GM08714 (cell line): Measurements from ENCODE around the gene CFAP298.

Experiments
- H3K4me3 ChIP-seq: fragments of 200-500 bp; sonication (Bioruptor generic); 2 replicates; pipeline ENCODE4 v1.5.1; 2014; ENCODE audit warnings: mild to moderate bottlenecking, low read length, inconsistent platforms
- ZNF274 ChIP-seq: IDR thresholded peaks from 2 replicates; pipeline ENCODE4 v1.6.1; 2012; ENCODE audit warnings: mild to moderate bottlenecking, low read depth, low read length

CFAP298 gene

DNA sequence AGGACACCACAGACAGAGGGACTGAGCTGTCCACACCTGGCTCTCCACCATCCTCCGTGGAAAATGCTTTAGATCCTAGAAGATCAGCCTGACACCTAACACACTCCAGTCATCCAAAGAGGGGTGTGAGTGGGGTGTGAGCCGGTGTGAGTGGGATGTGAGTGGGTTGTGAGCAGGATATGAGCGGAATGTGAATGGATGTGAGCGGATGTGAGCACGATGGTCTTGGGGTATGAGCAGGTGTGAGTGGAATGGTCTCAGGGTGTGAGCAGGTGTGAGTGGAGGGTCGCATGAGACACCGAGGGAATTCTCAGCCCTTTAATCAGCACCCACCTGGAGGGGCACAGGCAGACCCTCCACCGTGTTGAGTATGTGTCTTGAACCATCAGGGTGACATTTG lies 27.7 kb downstream of the CFAP298 start:
- no peak for TF ChIP-seq ZNF274
- no peak overlapping the region for H3K4me3 ChIP-seq

GRCh38 chr21:32581732-32582131 lies 30.4 kb downstream of the CFAP298 start:
- no peak overlapping the region for H3K4me3 ChIP-seq
- no peak for TF ChIP-seq ZNF274

DNA sequence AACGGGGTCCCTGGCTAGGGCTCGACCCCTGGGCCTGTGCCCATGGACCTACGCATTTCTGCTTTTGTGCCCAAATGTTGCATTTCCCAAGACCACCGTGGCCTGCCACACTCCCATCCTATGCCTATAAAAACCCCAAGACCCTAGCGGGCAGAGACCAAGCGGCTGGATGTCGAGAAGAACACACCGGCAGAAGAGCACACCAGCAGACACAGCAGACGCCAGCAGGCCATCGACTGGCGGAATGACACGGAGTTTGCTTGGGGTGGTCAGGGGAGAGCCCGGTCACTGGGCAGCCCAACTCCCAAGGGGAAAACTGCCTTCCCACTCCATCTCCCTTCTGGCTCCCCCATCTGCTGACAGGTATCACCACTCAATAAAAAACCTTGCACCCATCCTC lies 31.2 kb downstream of the CFAP298 start:
- no peak for TF ChIP-seq ZNF274
- no peak overlapping the region for H3K4me3 ChIP-seq

DNA sequence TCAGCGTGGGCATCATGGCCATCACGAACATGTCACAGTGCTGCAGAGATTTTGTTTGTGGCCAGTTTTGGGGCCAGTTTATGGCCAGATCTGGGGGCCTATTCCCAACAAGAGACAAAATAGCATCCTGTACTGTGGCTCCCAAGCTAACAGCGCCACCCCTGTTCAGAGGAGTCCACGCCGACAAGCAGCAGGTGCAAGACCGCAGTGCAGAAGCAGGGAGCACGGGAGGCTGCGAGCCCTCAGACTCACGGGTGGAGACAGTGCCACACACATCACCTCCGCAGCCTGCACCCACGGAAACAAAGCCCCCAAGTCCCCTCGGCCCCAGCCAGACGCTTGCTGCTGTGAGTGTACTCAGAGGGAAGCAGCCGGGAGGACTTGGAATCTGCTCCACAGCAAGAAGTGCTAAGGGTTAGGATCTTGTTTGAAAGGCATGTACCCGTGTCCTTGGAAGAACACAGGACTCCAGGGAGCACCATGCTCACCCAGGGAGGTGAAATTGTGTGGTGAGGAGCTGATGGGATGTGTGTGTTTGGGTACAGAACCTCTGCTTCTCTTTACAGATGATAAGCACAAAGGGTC lies 34.0 kb downstream of the CFAP298 start:
- no peak overlapping the region for H3K4me3 ChIP-seq
- TF ChIP-seq ZNF274, result no peak

- TF ChIP-seq ZNF274, result no peak
- no peak overlapping the region for H3K4me3 ChIP-seq
Observed at GRCh38 chr21:32576011-32576410, 36.2 kb downstream of the CFAP298 start.

DNA sequence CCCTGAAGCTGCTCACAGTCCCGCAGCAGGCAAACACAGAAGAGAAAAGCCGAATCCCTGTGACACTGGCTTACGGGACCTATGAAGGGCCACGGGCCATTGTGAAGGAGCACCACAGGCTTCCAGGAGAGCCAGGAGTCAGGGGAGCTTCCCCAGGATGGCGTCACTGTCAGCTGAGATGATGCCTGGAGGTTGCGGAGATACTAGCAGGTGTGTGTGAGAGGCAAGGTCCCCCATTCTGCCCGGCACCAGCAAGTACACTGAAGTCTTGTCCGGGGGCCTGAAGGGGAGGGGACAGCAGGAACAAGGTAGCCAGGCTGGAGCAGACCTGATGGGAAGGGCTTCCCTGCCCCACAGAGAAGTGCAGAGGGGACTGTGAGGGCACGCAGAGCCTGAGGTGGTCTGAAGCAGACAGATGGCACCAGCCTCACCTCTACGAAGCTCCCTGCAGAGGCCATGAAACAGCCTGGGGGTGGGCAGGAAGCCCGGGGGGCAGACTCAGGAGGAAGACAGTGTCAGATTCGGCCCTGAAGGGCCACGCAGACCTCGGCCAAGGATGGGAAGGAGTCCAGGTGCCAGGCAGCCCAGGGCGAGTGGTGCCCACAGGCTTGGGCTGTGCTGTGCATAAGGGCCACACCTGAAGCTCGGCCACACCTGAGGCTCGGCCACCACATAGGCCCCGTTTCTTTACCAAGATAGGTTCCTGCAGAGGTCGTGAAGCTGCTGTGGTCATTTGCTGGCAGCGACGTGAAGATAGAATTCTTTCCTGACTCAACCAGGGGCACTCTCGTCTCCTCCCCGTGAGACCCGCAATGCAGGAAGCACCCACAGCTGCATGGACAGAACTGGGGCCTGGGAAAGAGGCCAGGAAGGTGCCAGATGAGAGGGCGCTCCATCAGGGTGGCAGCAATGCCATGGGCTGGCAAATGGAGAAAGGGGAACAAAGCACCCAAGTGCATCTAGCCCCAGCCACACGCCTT lies 36.9 kb downstream of the CFAP298 start:
- no peak overlapping the region for H3K4me3 ChIP-seq
- TF ChIP-seq ZNF274, result no peak

GRCh38 chr21:32572574-32573420 lies 39.4 kb downstream of the CFAP298 start:
- no peak for TF ChIP-seq ZNF274
- H3K4me3 ChIP-seq, result no peak overlapping the region

DNA sequence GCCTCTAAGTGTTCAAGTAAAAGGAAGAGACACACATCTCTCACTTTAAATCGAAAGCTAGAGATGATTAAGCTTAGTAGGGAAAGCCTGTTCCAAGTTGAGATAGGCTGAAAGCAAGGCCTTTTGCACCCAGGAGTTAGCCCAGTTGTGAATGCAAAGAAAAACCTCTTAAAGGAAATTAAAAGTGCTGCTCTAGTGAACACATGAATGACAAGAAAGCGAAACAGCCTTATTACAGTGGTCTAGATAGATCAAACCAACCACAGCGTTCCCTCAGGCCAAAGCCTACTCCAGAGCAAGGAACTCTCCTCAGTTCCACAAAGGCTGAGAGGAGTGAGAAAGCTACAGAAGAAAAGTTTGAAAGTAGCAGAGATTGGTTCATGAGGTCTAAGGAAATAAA lies 41.7 kb downstream of the CFAP298 start:
- no peak for TF ChIP-seq ZNF274
- no peak overlapping the region for H3K4me3 ChIP-seq

GRCh38 chr21:32569261-32570230 lies 42.6 kb downstream of the CFAP298 start:
- TF ChIP-seq ZNF274, result no peak

GRCh38 chr21:32567626-32568025 lies 44.6 kb downstream of the CFAP298 start:
- TF ChIP-seq ZNF274, result no peak
- H3K4me3 ChIP-seq, result no peak overlapping the region

More at GRCh38 chr21:32569261-32570230, 42.6 kb downstream of the CFAP298 start:
- peak overlapping the region; percentile 57; the same call in 1 of the 2 replicates for H3K4me3 ChIP-seq

- H3K4me3 ChIP-seq, result no peak overlapping the region
- TF ChIP-seq ZNF274, result no peak
Observed at GRCh38 chr21:32566741-32567389, 45.3 kb downstream of the CFAP298 start.

DNA sequence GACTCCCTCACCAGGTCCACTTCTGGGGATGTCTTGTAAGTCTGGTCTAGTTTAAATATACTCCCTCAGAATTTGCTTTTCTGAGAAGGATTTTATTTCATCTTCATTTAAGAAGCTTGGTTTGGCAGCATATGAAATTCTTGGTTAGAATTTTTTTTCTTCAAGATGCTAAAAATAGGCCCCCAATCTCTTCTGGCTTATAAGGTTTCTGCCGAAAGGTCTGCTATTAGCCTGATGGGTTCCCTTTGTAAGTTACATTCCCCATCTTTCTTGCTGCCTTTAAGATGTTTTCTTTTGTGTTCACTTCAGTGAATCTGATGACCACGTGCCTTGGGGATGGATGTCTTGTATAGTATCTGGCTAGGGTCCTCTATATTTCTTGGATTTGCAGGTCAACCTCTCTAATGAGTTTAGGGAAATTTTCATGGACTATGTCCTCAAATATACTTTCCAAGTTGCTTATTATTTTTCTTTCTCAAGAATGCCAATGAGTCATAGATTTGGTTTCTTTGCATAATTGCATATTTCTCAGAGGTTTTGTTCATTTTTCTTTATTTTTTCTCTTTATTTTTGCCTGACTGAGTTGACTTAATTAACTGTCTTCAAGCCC lies 46.2 kb downstream of the CFAP298 start:
- H3K4me3 ChIP-seq, result no peak overlapping the region
- no peak for TF ChIP-seq ZNF274

- H3K4me3 ChIP-seq, result no peak overlapping the region
- TF ChIP-seq ZNF274, result no peak
Observed at GRCh38 chr21:32562915-32563314, 49.3 kb downstream of the CFAP298 start.
